Measurements from ENCODE around the gene NT5E. TPM values are rescaled to one million over a fixed set of nuclear protein-coding genes. Genes with fewer than 3 reads are reported as not detected.

NT5E gene
- total RNA-seq, 1 experiment from 2014 or later, result 0.52 TPM

- Histone ChIP-seq H4K8ac (replicated peaks; ENCODE audit: insufficient read length, low read depth, low read length) (no peak overlapping the region), H3K9me3 (ENCODE audit: control insufficient read depth, low read depth, low read length) (no peaks in the 10 kb centered on the region), H2BK120ac (ENCODE audit: low read depth, low read length, poor library complexity, severe bottlenecking) (no peak overlapping the region), H4K20me1 (ENCODE audit: control insufficient read depth, insufficient read depth, insufficient read length) (no peaks in the 10 kb centered on the region), H3K9ac (ENCODE audit: extremely low read depth, insufficient read length, low read length) (no peak overlapping the region), H3T11ph (ENCODE audit: low read length) (no peak overlapping the region), H2BK12ac (ENCODE audit: insufficient read length, low read depth, low read length) (no peak overlapping the region), H4K5ac (ENCODE audit: insufficient read length, low read depth, low read length) (no peak overlapping the region), H2BK15ac (ENCODE audit: low read depth, low read length) (no peak overlapping the region), H3K4ac (ENCODE audit: low read depth, low read length) (no peak overlapping the region), H3K27me3 (ENCODE audit: insufficient read depth, low read length) (no peaks in the 10 kb centered on the region), H3K79me2 (ENCODE audit: insufficient read depth, low read length) (no peaks in the 10 kb centered on the region), H2BK5ac (ENCODE audit: insufficient read length, low read length) (no peak overlapping the region), H4K91ac (ENCODE audit: insufficient read length, low read depth, low read length) (no peak overlapping the region), H3K4me2 (ENCODE audit: insufficient read depth, insufficient read length, low read length) (no peak overlapping the region), H2AK5ac (ENCODE audit: insufficient read length, low read length) (no peak overlapping the region), H3K18ac (ENCODE audit: insufficient read length, low read depth, low read length) (no peak overlapping the region), H3K14ac (ENCODE audit: insufficient read depth, low read length) (no peak overlapping the region), H3K23me2 (ENCODE audit: insufficient read length, low read depth, low read length, poor library complexity, severe bottlenecking) (no peaks in the 10 kb centered on the region), H3K56ac (ENCODE audit: insufficient read length, low read depth, low read length) (no peak overlapping the region), H3K79me1 (ENCODE audit: insufficient read depth, low read depth, low read length, poor library complexity, severe bottlenecking) (no peaks in the 10 kb centered on the region), H3K4me1 (ENCODE audit: insufficient read depth, low read length) (no peaks in the 10 kb centered on the region), H3K27ac (ENCODE audit: insufficient read length, low read depth, low read length) (no peak overlapping the region), H2BK20ac (ENCODE audit: low read depth, low read length, poor library complexity, severe bottlenecking) (no peak overlapping the region), H3K23ac (ENCODE audit: insufficient read length, low read depth, low read length) (no peak overlapping the region), H2AFZ (ENCODE audit: low read length) (no peak overlapping the region)
- no peak for DNase-seq
- Mint-ChIP-seq H3K36me3 (ENCODE audit: insufficient read depth in 1 of 3, low read depth in 3 of 3) (peaks cover 5 to 23% (median 10%) of the 10 kb centered on the region in 3 experiments; a peak in 6 of 7 replicates), H3K4me3 (no peak overlapping the region), H3K9me3 (peaks cover 22 to 23% of the 10 kb centered on the region in 2 experiments), H3K27ac (no peak overlapping the region), H3K4me1 (no peaks in the 10 kb centered on the region), H3K27me3 (ENCODE audit: low read depth) (no peaks in the 10 kb centered on the region)
- WGBS (ENCODE audit: extremely low coverage, insufficient read length, low lambda C conversion rate), result no CpG with 5 or more reads among the region's 1 CpG
- TF ChIP-seq CTCF (conservative IDR thresholded peaks at IDR 0.05), result no peak
Measured at GRCh38 chr6:85493389-85493788, 43.5 kb downstream of the NT5E start.
